GM12878 (cell line): ENCODE measurements around the gene MOXD1. TPM values are rescaled to one million over a fixed set of nuclear protein-coding genes. Genes with fewer than 3 reads are reported as not detected.

ENCODE experiments used
- EED ChIP-seq: sonication (generic); IDR thresholded peaks from 2 replicates; pipeline ENCODE4 v1.6.1; 2016; ENCODE audit warnings: antibody characterized with exemption, low read depth
- EGR1 ChIP-seq, 2 experiments: IDR thresholded peaks; 1 replicate in 1 of 2; 2 replicates in 1 of 2; pipeline ENCODE4 v1.6.1; 2011 to 2012; ENCODE audit warnings: low read depth in 2 of 2, low read length in 2 of 2, borderline replicate concordance in 1 of 2, mild to moderate bottlenecking in 1 of 2, moderate library complexity in 1 of 2
- FOXM1 ChIP-seq: IDR thresholded peaks from 2 replicates; pipeline ENCODE4 v1.6.1; 2012; ENCODE audit warnings: low read depth, mild to moderate bottlenecking, inconsistent platforms, low read length, moderate library complexity
- GATAD2B ChIP-seq: fragments of 450-650 bp; conservative IDR thresholded peaks from 2 replicates; pipeline ENCODE4 v1.6.1; 2017; ENCODE audit warnings: low read depth, mild to moderate bottlenecking, moderate library complexity
- JUND ChIP-seq: IDR thresholded peaks from 2 replicates; pipeline ENCODE4 v1.6.1; 2012; ENCODE audit warnings: low read depth, mild to moderate bottlenecking, low read length, improper control_type of control experiment, moderate library complexity
- KLF5 ChIP-seq: fragments of 450-650 bp; IDR thresholded peaks from 2 replicates; pipeline ENCODE4 v1.6.1; 2014; ENCODE audit warnings: mild to moderate bottlenecking; ENCODE audit not compliant: partially characterized antibody
- MTA2 ChIP-seq: fragments of 450-650 bp; IDR thresholded peaks from 2 replicates; pipeline ENCODE4 v1.6.1; 2016; ENCODE audit warnings: low read depth, mild to moderate bottlenecking, moderate library complexity
- PML ChIP-seq: IDR thresholded peaks from 2 replicates; pipeline ENCODE4 v1.6.1; 2012; ENCODE audit warnings: low read length, inconsistent platforms
- SP1 ChIP-seq: IDR thresholded peaks from one replicate; pipeline ENCODE4 v1.6.1; 2011; ENCODE audit warnings: low read depth, low read length
- ZNF217 ChIP-seq: fragments of 450-650 bp; IDR thresholded peaks from 2 replicates; pipeline ENCODE4 v1.6.1; 2017; ENCODE audit warnings: antibody characterized with exemption, mild to moderate bottlenecking
- polyA plus RNA-seq, 11 experiments: library from polyadenylated mRNA; depleted of rRNA in 4 of 11; unstranded in 6 of 11; stranded (reverse) in 5 of 11; fragments of >200 nt; fragmentation: Nextera tagmentation in 4 of 11; fragmentation: Illumina TruSeq in 1 of 11; extraction: Ambion mirVana in 4 of 11; extraction: Trizol in 1 of 11; gene quantifications; 1 replicate in 1 of 11; 2 replicates in 10 of 11; pipeline versions ENCODE4 v1.2.1 to v1.2.3, GENCODE V29; 2011 to 2016; ENCODE audit warnings: inconsistent platforms in 2 of 11, missing spikeins in 2 of 11, low read depth in 1 of 11
- total RNA-seq, 4 experiments: library from RNA; depleted of rRNA in 3 of 4; stranded (reverse); fragments of >200 nt in 3 of 4; fragmentation: Illumina TruSeq in 1 of 4; extraction: Trizol in 1 of 4; gene quantifications; 2 replicates each; pipeline versions ENCODE4 v1.2.1 to v1.2.3, GENCODE V29; 2013 to 2021
- TF ChIP-seq, protein P1 (sequence below): fragments of 150-350 bp; IDR thresholded peaks from 2 replicates; pipeline ENCODE4 v1.6.1; 2016; ENCODE audit warnings: low read depth, low read length

The MOXD1 gene
- total and polyA plus RNA-seq, 10 of the 15 experiments (the other 5 are each of a cell fraction or from before 2014, with no cell fraction given), result 0.03 to 2.1 (median 0.64) TPM

DNA sequence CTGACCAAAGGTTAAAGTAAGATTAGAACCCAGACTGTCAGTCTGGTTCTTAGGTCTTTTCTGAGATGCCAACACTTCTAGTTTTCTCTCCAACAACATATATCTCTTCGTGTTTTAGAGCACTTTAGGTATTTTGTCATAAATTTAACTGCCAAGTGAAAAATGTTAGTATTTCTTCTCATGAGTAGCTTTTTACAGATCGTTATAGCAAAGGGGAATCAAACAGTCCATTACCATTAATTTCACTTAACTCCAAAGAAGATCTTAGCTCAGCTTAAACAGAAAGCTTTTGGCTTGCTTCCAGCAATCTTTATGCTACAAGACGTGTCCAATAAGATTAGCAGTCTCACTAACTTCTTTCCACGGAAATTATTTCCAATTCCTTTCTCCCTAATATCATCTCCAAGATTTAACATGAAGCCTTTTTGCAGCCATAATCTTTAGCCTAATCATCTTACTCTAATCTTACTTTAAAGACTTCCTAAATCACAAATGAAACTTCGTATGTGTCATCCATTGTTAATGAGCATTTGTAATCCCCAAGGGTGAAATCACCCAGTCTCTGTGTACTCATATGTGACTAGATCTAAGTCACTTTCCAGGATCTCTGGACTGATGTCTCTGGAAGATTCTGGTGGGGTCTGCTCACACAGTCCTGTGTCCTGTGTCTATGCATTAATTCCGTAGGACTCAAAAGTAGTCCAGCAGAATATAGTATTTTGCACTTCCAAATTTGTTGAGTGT, 38.7 kb downstream of the MOXD1 start (continued):
- TF ChIP-seq, protein P1, sequence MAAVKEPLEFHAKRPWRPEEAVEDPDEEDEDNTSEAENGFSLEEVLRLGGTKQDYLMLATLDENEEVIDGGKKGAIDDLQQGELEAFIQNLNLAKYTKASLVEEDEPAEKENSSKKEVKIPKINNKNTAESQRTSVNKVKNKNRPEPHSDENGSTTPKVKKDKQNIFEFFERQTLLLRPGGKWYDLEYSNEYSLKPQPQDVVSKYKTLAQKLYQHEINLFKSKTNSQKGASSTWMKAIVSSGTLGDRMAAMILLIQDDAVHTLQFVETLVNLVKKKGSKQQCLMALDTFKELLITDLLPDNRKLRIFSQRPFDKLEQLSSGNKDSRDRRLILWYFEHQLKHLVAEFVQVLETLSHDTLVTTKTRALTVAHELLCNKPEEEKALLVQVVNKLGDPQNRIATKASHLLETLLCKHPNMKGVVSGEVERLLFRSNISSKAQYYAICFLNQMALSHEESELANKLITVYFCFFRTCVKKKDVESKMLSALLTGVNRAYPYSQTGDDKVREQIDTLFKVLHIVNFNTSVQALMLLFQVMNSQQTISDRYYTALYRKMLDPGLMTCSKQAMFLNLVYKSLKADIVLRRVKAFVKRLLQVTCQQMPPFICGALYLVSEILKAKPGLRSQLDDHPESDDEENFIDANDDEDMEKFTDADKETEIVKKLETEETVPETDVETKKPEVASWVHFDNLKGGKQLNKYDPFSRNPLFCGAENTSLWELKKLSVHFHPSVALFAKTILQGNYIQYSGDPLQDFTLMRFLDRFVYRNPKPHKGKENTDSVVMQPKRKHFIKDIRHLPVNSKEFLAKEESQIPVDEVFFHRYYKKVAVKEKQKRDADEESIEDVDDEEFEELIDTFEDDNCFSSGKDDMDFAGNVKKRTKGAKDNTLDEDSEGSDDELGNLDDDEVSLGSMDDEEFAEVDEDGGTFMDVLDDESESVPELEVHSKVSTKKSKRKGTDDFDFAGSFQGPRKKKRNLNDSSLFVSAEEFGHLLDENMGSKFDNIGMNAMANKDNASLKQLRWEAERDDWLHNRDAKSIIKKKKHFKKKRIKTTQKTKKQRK, result no peak
- TF ChIP-seq GATAD2B, result no peak
- TF ChIP-seq EED, result no peak
- TF ChIP-seq FOXM1, result no peak
- no peak for TF ChIP-seq EGR1 (IDR thresholded peaks at IDR 0.05; ENCODE audit: borderline replicate concordance in 1 of 2, low read depth in 2 of 2, low read length in 2 of 2)
- no peak for TF ChIP-seq SP1
- no peak for TF ChIP-seq JUND
- no peak for TF ChIP-seq KLF5
- TF ChIP-seq MTA2, result no peak
- no peak for TF ChIP-seq ZNF217
- no peak for TF ChIP-seq PML
